ENCODE results near the gene DHX35. TPM values are rescaled to one million over a fixed set of nuclear protein-coding genes. Genes with fewer than 3 reads are reported as not detected.

Gene DHX35
- total RNA-seq, 4 donors from 2014 or later: 16.1 to 17.9 (median 16.4) TPM

DNA sequence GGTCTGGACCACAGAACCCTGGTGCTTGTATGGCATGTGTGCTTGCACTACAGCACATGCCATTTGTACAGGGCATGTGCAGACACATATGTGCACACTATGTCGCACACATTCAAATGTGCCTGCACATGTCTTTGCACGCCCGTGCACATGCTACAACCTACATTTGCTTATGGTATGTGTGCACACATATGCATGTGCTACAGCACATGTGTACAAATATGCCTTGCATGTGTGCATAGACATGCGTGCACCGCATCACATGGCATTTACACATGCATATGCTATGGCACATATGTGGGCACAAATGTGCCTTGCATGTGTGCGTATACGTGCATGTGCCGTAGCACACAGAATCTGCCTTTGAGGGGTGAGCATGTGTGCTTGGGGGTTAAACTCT is 90.5 kb downstream of the DHX35 start:
- DNase-seq: no peak
- intact Hi-C loops (cut with DNase I): no loop called here
- Histone ChIP-seq H3K4me1 (peaks cover 3 to 4% of the 10 kb centered on the region in 2 donors), H3K36me3 (no peaks in the 10 kb centered on the region), H3K4me3 (replicated peaks in 1 of 3) (no peak overlapping the region), H3K9me3 (no peaks in the 10 kb centered on the region), H3K27me3 (no peaks in the 10 kb centered on the region), H3K27ac (no peak overlapping the region)
- TF ChIP-seq, protein P1, sequence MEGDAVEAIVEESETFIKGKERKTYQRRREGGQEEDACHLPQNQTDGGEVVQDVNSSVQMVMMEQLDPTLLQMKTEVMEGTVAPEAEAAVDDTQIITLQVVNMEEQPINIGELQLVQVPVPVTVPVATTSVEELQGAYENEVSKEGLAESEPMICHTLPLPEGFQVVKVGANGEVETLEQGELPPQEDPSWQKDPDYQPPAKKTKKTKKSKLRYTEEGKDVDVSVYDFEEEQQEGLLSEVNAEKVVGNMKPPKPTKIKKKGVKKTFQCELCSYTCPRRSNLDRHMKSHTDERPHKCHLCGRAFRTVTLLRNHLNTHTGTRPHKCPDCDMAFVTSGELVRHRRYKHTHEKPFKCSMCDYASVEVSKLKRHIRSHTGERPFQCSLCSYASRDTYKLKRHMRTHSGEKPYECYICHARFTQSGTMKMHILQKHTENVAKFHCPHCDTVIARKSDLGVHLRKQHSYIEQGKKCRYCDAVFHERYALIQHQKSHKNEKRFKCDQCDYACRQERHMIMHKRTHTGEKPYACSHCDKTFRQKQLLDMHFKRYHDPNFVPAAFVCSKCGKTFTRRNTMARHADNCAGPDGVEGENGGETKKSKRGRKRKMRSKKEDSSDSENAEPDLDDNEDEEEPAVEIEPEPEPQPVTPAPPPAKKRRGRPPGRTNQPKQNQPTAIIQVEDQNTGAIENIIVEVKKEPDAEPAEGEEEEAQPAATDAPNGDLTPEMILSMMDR (IDR thresholded peaks at IDR 0.05): no peak
- TF ChIP-seq POLR2A (IDR thresholded peaks at IDR 0.05): no peak
- 94 to 99% methylated on average over 8 of the region's 8 CpGs for WGBS, 2 donors

DNA sequence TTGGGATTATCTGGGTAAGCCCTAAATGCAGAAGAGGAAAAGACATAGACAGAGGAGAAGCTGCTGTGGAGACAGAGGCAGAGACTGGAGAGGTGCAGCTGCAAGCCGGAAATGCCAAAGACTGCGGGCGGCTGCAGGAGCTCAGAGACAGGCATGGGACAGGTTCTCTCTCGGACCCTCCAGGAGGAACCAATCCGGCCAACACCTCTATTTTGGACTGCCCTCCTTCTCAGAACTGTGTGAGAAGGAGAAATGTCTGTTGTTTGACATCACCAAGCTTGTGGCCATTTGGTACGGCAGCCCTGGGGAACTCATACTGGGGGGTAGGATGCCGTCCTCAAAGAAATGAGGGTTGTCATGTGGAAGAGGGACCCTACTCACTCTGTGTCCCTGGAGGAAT is 95.0 kb downstream of the DHX35 start:
- WGBS, 2 donors: 65 to 68% methylated on average over 7 of the region's 7 CpGs
- no peaks in the 10 kb centered on the region for H3K4me1 ChIP-seq
- DNase-seq: no peak
- intact Hi-C loops (cut with DNase I): no loop called here
- H3K36me3 ChIP-seq: no peaks in the 10 kb centered on the region
- no peaks in the 10 kb centered on the region for H3K9me3 ChIP-seq
- no peak overlapping the region for H3K4me3 ChIP-seq (replicated peaks in 1 of 3)
- no peaks in the 10 kb centered on the region for H3K27me3 ChIP-seq
- TF ChIP-seq, protein P1 (IDR thresholded peaks at IDR 0.05): no peak
- no peak for TF ChIP-seq POLR2A (IDR thresholded peaks at IDR 0.05)
- no peak overlapping the region for H3K27ac ChIP-seq

DNA sequence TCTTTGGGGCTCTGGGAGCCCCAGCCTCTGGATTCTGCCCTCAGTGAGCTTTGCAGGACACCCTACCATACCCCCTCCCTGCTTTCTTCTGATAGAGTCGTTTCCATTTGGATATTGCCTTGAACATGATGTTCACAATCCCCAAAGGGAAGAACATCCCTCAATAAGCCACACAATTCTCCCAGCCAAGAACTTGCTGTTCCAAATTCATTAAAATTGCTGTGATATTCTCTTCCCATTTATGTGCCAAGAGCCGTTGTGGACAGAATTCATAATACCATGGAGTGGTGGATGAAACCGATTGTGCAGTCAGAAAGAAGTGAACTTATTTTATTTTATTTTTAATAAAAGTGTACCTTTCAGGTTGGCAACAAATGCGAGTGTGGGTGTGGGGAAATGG is 95.8 kb downstream of the DHX35 start:
- intact Hi-C loops (cut with DNase I): no loop called here
- Histone ChIP-seq H3K27ac (no peak overlapping the region), H3K27me3 (no peaks in the 10 kb centered on the region), H3K4me3 (replicated peaks in 1 of 3) (no peak overlapping the region), H3K9me3 (no peaks in the 10 kb centered on the region), H3K36me3 (no peaks in the 10 kb centered on the region), H3K4me1 (no peaks in the 10 kb centered on the region)
- no peak for DNase-seq
- 82 to 83% methylated on average over 4 of the region's 4 CpGs for WGBS, 2 donors
- TF ChIP-seq, protein P1 (IDR thresholded peaks at IDR 0.05): no peak
- no peak for TF ChIP-seq POLR2A (IDR thresholded peaks at IDR 0.05)

DNA sequence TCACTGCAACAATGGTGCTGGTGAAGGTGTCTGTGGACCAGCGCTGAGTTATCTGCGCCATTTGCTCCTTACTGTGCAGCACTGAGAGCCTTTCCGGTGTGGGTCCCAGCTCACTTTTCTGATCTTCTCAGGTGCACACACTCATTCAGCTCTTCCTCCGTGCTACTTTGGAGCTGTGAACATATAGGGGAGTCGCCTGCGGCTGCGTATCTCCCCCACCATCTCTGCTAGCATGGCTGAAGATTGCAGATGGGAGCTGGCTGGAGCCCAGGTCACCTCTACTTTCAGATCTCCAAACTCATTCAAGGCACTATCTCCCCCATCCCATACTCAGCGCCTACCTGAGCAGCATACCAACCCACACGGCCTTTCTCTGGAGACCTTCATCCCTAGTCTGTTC is 96.9 kb downstream of the DHX35 start:
- H3K4me1 ChIP-seq: no peaks in the 10 kb centered on the region
- H3K27me3 ChIP-seq: no peaks in the 10 kb centered on the region
- TF ChIP-seq POLR2A (IDR thresholded peaks at IDR 0.05): no peak
- TF ChIP-seq, protein P1 (IDR thresholded peaks at IDR 0.05): no peak
- no peak overlapping the region for H3K27ac ChIP-seq
- no peak overlapping the region for H3K4me3 ChIP-seq (replicated peaks in 1 of 3)
- no peaks in the 10 kb centered on the region for H3K9me3 ChIP-seq
- WGBS, 2 donors: 83 to 87% methylated on average over 9 of the region's 9 CpGs
- no peak for DNase-seq
- intact Hi-C loops (cut with DNase I): no loop called here
- no peaks in the 10 kb centered on the region for H3K36me3 ChIP-seq

DNA sequence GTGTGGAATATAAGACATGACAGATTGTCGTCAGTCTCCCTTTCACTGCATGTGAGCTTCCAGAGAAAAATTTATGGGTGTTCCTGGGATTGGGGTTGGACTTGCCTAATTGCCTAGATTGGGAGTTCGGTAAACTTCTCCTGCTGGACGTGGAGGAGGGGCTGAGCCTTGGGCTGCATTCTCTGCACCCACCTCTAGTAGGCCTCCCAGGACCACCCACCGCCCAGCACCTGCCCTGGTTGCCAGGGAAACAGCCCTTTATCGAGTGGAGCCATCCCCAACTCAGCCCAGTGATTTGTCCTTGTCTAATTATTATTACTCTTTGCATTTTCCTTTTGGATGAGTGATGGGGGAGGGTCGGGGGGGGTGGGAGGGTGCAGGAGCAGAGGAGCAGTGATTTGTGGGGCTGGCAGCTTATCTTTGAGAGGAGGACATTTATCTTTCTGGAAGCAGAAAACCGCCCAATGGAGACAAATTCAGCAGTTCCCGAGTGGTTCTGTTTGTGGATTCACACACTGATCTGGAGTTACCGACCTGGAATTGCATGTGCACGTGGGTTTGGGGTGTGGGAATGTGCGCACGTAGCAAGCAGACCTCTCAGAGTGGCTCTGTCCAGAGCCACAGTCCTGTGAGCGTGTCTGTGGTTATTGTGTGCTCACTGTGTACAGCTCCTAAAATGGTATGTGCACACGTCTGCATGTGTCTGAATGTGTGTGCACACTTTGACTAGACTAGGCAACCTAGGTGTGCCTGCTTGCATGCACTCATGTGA is 104.5 kb downstream of the DHX35 start:
- Histone ChIP-seq H3K27ac (no peak overlapping the region), H3K36me3 (no peaks in the 10 kb centered on the region), H3K4me1 (no peaks in the 10 kb centered on the region), H3K4me3 (replicated peaks in 1 of 3) (no peak overlapping the region), H3K27me3 (no peaks in the 10 kb centered on the region), H3K9me3 (no peaks in the 10 kb centered on the region)
- no peak for DNase-seq
- intact Hi-C loops (cut with DNase I): no loop called here
- 42 to 47% methylated on average over 14 of the region's 14 CpGs for WGBS, 2 donors
- TF ChIP-seq, protein P1 (IDR thresholded peaks at IDR 0.05): no peak
- no peak for TF ChIP-seq POLR2A (IDR thresholded peaks at IDR 0.05)
